ENCODE measurements around the gene ZNF445.
"Not testable (repeated sequence)": the region's sequence is repeated elsewhere in the genome, so short reads cannot be mapped to it uniquely, and the experiment has no call there.

ZNF445 gene

GRCh38 chr3:44434834-44435510, 42.5 kb downstream of the ZNF445 start:
- DNase-seq (ENCODE audit: low spot score) = no peak

- no peak for DNase-seq (ENCODE audit: low spot score)
These were observed 47.0 kb downstream of the ZNF445 start for GRCh38 chr3:44430466-44430865.

- DNase-seq (ENCODE audit: low spot score) = no peak
These were observed 48.0 kb downstream of the ZNF445 start for GRCh38 chr3:44429459-44429858.

DNA sequence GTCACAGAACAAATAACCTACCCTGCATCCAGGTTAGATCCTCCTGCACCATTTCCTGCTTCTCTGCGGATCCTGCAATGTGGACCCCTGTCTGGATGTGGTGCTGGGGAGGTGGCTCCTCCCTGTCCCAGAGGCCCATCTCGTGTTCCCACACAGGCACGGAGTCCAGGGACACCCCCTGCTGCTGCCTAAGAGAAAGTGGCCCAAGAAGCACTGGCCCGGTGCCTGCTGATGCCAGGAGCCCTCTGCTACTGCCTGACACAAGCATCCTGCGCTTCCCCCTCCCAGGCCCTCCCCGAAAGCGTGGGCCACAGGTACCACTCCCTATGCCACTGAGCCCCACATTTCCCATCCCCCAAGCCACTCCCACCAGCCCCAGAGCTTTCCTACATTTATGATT, 48.6 kb downstream of the ZNF445 start:
- no peak for DNase-seq (ENCODE audit: low spot score)

DNA sequence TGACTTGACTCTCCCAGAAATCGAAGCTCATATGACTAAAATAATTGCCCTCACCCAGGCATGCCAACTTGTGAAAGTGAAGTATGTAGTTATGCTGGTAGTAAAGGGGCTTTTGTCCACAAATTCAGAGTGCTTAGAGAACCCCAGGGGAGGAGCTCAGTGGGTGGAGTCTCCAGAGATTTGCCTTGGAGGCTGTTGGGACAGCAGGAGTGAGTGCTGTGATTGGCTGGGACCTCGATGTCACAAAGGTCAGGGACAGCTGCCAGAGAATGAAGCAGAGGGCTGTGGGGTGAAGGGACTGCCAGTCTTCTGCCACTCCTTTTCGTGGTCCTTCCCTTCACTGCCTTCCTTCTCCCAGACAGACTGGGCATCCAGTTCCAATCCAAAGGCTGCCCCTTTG, 49.8 kb downstream of the ZNF445 start:
- no peak for DNase-seq (ENCODE audit: low spot score)

- no peak for DNase-seq (ENCODE audit: low spot score)
These were observed 52.7 kb downstream of the ZNF445 start for GRCh38 chr3:44424758-44425157.

DNA sequence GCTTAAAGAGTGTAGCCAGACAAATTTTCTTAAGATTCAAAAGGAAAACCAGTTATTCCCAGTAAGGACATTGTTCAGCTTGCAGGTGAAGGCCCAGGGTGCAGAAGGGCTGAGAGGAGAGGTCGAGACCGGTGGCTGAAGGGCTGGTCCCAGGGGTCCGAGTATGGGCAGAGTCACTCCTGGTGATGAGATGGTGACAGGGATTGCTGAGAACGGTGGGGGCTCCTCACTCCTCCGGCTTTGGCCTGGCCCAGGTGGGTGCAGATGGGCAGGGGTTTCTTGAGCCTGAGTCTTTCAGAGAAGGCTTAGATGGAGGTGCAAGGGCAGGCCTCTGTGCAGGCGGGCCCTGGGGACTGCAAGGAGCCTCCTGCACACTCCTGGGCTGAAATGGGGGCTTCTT, 56.2 kb downstream of the ZNF445 start:
- no peak for DNase-seq (ENCODE audit: low spot score)

- no peak for DNase-seq (ENCODE audit: low spot score)
These were observed 56.8 kb downstream of the ZNF445 start for GRCh38 chr3:44420676-44421075.

DNA sequence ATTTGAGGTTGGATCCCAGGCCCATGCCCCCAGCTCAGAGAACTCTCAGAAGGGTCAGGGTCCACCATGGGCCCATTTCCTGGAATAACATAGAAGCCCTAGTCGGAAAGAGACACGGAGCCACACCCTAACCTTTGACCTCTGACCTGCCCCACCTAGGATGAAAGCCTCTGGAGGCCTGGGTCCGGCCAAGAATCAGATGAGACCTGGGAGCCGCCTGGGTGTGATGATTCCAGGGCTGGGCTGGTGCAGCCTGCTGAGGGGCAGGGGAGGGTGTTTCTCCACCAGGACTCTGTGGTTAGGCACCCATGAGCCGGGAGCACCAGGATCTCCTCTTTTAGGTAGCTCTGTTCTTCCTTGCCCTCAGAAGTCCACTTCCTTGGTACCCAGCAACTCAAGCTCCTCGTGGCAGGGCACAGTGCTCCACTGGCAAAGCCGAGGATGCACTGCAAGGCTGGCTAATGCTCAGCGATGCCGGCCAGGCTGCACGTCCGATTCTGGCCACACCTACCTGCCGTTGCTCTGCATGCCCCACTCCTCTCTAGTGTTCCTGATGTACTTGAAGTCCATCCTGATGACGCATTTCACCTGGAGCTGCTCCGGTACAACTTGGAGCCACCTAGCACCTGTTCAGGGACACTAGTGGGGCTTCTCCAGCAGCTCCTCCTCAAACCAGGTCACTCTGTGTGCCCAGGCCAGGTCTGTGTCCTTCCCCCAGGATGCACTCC, 57.4 kb downstream of the ZNF445 start:
- no peak for DNase-seq (ENCODE audit: low spot score)

GRCh38 chr3:44419116-44419922, 58.2 kb downstream of the ZNF445 start:
- no peak for DNase-seq (ENCODE audit: low spot score)

DNA sequence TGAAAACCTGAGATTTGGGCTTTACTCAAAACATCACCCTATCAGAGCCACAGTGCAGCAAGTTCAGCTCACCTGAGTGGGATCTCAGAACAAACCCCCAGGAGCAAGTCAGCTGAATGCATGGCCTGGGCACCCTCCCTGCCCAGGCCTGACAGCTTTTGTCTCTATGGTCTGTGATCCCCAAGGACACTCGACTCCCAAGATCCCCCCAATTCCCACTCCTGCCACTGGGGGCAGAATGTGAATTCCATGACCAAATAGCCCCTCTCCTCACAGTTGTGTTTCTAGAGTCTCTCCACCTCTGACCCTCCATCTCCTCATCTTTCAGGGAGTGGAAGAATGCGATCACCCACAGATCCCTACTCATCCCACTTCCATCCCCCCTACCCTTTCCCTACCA, 58.9 kb downstream of the ZNF445 start:
- no peak for DNase-seq (ENCODE audit: low spot score)

GRCh38 chr3:44418118-44418517, 59.4 kb downstream of the ZNF445 start:
- DNase-seq (ENCODE audit: low spot score) = not testable (repeated sequence)

DNA sequence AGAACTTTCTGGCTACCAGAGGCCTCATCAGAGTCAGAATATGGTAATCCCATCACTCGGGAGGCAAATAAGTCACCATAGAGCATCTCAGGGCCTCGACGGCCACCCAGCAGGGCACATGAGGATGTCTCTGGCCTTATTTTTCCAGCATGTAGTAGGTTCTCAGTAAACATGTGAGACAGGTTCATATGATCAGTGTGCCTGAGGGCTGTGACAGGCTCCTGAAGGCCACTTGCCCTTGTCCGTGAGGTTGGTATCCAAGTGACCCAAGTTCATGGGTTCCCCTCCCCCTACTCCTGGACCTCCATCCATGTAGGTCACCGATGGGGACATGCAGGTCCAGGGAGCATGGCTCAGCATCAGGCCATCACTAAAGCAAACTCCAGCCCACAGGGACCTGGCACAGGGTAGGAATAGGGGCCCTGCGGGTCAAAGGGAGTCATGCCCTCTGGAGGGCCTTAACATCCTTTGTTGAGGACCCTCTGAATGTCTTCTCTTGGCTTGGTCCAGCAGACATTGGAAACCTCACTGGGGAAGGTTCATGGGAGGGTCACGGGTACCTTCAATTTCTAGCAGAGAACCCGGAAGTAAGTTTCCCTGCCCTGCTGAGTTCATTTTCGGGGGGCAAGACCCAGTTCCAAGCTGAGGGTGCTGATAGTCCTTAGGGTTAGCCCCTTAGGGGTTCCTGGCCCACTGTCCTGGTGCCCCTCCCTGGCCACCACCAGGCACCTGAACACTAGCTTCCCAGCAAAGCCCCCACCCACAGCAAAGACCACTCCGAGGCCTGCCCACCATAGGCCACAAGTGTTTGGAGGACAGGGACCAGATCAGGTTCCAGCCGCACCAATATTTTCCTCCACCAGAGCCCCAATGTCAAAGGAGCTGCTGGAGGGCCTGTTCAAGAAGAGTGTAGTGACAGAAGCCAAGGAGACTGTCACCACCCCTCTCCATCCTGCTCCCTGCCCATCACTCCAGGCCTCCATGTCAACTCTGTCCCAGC, 61.1 kb downstream of the ZNF445 start:
- no peak for DNase-seq (ENCODE audit: low spot score)

GRCh38 chr3:44415421-44415820, 62.0 kb downstream of the ZNF445 start:
- no peak for DNase-seq (ENCODE audit: low spot score)

GRCh38 chr3:44414517-44415090, 62.9 kb downstream of the ZNF445 start:
- no peak for DNase-seq (ENCODE audit: low spot score)

DNA sequence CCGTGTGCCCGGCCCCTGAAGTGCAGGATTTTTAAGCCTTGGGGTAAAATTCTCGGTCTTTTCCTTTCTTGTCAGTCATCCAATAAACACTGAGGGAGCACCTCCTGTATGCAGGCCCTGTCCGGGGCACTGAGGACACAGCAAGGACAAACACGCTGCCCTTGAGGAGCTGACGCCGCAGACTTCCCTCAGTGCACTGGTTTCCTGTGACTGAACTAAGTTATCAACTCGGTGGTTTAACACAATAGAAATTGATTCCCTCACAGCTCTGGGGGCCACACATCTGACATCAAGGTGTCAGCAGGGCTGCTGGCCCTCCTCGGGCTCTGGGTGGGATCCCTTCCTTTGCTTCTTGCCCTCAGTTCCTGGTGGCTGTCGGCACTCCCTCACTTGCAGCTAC, 65.1 kb downstream of the ZNF445 start:
- DNase-seq (ENCODE audit: low spot score) = no peak

GRCh38 chr3:44411031-44411645, 66.3 kb downstream of the ZNF445 start:
- no peak for DNase-seq (ENCODE audit: low spot score)

GRCh38 chr3:44409640-44410410, 67.6 kb downstream of the ZNF445 start:
- no peak for DNase-seq (ENCODE audit: low spot score)

- DNase-seq (ENCODE audit: low spot score) = no peak
These were observed 74.9 kb downstream of the ZNF445 start for GRCh38 chr3:44402548-44402947.

- no peak for DNase-seq (ENCODE audit: low spot score)
These were observed 76.7 kb downstream of the ZNF445 start for GRCh38 chr3:44400771-44401170.

Measured in AG20443 (cell line).